ENCODE measurements around the gene ROR1.

Gene ROR1

DNA sequence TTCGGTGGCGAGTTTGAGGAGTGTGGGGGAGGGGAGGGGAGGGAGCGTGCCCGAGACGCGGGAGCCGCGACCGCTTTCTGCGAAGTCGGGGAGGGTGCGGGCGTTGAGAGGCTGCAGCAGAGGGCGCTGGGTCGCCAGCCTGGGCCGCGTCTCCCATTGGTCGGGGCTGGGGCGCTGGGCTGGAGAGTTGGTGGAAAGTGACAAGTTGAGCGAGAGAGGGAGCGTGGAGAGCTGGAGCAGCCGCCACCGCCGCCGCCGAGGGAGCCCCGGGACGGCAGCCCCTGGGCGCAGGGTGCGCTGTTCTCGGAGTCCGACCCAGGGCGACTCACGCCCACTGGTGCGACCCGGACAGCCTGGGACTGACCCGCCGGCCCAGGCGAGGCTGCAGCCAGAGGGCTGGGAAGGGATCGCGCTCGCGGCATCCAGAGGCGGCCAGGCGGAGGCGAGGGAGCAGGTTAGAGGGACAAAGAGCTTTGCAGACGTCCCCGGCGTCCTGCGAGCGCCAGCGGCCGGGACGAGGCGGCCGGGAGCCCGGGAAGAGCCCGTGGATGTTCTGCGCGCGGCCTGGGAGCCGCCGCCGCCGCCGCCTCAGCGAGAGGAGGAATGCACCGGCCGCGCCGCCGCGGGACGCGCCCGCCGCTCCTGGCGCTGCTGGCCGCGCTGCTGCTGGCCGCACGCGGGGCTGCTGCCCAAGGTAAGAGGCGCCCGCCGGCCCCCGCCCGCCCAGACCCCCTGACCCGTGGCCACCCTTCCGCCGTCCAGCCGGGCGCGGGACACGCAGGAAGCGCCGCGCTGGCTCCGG is at the start of gene ROR1:
Gene ROR1, plus strand, starts transcription at position 203 of the 802 bp plus-strand sequence.
- no peak for DNase-seq

DNA sequence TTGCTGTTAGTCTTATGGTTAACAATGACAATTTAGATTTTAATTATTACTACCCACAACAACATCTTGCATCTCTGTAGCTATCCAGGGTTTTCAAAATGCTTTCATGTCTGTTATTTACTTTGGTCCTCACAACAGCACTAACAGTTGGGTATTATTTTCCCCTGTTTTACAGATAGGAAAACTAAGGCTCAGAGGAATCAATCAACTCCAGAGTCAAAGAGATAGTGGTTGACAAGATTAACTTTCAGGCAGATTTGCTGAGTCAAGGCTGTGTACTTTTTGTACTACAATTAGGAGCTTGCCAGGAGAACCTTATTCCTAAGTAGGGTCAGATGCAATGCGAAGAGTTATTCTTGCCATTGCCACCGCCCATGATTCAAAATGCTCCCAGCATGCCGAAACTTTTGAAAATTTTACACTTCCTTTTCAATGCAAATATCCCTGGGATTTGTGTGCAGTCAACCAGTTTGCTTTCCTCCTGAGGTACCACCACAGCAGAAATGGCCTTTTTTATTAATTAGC is 49.4 kb upstream of the ROR1 start:
- no peak for DNase-seq

DNA sequence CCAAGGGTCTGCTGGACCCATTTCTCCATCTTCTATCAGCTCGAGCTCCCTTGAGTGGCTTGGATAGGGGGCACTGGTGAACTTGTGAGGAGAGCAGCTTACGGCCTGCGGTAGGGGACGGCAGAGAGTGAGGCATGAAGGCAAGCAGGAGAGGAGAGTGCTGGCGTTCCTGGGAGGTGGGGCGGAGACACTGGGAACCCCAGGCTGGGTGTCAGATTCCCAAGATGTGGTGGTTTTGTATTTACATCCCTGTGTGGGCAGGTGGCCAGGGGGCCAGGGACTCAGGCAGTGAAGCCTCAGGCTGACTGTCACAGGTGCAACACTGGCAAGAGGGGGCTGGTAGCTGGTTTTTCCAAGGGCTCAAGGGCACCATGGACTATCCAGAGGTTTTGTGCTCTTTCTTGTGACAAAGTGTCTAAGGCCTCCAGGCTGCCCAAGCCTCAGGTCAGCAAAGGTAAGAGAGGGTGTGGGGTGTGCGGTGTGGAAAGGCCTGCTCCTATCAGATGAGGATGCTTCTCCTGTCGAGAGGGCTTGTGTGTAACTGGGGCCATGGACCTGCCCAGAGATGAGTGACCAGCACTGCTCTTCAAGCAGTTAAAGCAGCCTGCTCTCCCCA is 45.1 kb upstream of the ROR1 start:
- DNase-seq, result no peak

DNA sequence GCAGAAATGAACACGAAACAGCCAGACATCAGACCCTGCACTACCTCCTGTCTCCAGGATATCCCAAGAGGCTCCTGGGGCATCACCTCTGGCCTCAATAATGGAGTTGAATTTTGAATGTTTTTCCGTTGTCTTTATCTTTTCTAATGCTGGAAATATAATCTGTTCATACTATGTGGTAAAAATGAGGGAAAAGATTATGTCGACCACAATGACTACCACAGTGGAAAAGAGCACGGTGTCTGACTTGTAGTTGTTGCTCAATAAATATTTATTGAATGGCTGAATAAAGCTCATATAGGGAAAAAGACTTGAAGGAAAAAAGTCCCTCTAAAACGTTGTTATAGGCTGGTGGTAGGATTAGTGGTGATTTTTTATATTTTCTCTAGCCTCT is 44.6 kb upstream of the ROR1 start:
- no peak for DNase-seq

DNA sequence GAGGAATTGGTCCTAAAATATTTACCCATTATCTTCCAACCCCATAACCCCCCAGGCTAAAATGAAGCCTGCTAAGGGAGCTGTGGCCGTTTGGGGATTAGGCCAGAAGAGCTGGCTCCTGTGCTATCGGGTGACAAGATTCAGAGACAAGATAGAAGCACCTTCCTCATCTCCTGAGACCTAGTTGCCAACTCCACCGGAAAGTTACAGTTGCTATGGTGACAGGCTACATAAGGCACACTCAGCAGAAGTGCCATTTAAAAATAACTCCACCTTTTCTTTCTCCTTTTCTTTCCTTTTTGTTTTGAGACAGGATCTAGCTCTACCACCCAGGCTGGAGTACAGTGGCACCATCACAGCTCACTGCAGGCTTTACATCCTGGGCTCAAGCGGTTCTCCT is 43.6 kb upstream of the ROR1 start:
- no peak for DNase-seq

DNA sequence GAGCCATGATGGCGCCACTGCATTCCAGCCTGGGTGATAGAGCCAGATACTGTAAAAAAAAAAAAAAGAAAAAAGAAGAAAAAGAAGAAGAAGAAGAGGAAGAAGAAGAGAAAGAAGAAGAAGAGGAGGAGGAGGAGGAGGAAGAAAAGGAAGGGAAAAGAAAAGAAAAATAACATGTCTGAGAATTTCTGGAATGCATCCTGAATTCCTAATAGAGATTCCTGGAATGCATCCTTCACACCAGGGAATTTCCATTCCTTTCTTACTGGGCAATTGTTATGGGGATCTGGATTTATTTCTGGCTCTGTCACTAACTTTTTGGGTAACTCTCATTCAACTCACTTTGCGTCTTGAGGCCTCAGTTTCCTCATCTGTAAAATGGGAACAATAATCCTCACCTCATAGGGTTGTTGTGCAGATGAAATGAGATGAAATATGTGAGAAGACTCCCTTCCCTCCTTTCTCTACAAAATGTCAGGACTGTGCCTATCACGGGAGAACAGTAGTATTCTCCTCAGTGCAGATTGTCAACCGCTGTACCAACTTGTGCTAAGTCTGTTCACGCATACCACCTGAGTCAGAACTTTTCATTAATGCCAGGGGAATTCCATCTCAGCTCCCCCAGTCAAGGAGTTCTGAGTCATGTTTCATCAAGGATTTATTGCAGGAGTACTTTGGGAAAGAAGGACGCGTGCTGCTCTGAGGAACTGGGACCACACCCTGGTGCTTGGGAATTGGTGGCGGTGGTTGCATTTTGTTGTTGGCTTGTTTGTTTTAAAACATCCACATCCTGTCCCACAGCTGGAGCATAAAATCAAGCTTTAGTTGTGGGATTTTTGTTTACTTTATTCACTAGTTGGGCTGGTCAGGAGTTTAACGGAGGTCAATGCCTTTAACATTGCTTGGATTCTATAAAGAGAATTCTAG is 42.4 kb upstream of the ROR1 start:
- DNase-seq, result no peak

DNA sequence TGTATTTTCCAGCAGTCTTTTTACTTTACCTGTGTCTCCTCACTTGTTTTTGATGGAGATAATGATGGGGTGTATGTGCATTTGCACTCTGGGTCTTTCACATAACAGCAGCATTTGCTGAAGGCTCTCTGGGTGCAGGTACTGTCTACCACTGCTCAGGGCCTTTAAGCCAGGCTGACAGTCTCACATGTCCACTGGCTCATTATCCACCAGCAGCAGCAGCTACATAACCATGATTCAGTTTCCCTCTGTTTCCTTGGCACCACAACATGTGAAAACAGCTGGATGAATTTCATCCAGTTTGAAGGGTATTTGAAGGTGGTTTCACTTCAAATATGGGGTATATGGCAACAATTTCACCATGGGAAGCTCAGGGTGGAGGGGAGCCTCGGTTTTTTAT is 41.2 kb upstream of the ROR1 start:
- no peak for DNase-seq

DNA sequence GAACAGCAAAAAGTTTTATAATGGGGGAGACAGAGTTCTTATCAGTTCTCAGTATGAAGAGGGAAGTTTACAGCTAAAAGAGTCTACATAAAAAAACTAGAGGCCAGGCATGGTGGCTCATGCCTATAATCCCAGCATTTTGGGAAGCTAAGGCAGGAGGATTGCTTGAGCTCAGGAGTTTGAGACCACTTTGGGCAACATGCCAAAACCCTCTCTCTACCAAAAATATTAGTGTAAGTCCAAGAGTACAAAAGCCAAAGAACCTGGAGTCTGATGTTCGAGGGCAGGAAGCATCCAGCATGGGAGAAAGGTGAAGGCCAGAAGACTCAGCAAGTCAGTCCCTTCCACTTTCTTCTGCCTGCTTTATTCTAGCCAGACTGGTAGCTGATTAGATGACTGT is 35.0 kb upstream of the ROR1 start:
- DNase-seq, result no peak

DNA sequence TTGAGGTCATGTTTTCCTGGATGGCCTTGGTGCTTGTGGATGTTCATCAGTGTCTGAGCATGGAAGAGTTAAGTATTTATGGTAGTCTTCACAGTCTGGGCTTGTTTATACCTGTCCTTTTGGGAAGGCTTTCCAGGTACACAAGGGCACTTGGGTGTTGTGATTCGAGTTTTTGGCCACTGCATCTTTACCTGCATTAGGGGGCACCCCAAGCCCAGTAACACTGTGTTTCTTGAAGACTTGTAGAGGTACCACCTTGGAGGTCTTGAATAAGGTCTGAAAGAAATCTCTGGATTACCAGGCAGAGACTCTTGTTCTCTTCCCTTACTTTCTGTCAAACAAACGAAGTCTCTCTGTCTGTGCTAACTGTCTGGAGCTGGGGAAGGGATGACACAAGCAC is 34.4 kb upstream of the ROR1 start:
- DNase-seq, result no peak

DNA sequence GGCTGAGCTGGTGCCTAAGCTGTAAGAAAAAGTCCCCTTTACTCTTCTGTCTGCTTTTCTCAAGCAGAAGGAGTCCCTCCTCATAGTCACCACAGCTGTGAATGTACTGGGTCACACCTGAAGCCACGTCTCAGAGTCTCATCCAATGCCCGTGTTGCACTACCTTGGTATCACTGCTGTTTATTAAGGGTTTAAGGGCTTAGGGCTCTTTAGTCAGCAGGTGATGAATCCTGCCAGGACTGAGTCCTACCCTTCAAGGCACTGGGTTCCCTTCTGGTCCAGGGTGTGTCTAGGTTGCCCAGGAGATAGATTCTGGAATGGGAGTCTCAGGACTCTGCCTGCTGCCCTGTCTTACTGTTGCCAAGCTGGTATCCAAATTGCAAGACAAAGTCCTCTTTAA is 33.4 kb upstream of the ROR1 start:
- DNase-seq, result no peak

DNA sequence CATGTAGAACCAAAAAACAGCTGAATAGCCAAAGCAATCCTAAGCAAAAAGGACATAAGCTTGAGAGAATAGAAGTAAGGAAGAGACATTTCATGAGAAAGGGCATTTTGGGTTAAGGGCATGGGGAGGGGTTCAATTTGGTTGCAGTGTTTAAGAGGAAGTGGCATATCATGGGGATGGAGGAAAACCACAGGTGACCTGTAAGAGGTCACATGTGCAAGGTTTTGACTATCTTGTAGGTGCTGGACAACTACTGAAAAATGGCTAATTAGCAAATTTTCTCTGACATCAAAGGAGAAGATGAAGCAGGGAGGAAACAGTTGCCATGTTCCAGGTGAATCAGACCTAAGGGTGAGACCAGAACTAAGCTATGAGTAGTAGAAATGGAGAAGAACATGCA is 31.3 kb upstream of the ROR1 start:
- no peak for DNase-seq

DNA sequence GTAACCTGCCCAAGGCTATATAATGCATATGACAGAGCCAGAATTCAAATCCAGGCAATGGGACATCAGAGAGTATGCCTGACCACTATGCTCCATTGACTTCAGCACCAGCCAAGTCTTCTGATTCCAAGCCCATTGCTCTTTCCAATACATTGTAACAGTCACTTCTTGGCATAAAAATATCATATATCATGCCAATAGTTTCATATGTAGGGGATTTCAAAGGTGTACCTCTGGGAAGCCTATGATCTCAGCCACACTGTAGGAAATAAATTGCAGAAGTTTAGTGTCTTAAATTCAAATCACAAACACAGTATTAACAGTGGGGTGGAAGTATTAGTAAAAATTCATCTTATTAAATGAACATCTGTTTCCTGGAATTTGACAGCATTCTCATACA is 30.0 kb upstream of the ROR1 start:
- no peak for DNase-seq

DNA sequence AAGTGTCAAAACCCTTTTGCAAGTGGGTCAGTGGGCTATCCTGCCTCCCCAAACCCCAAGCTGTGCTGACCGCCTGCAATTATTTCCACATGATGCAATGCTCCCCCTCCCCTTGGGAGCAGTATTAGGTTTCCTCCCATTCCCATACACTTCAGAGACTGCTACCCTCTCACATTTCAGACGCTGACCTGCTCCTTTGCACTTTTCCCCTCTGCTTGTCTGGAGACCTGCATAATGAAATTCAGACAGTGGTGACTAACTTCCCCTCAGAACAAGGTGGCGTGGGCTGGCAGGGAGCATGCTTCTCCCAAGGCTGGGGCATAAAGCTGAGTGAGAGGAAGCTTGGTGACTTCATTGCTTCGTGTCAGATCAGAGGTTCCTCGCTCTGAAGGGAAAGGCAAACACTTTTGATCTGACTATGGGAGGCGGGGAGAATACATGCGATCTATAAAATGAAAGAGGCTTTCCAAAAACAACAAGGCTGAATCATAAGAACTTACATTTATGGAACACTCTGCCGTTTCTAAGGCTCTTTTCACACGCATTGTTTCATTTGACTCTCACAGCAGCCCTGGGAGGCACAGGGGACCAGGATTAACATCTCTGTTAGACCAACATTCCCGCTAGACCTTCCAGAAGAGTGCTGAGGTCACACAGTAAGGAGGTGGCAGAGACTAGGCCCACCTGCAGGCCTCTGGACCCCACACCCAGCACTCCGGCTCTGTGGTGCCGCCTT is 27.5 kb upstream of the ROR1 start:
- DNase-seq, result no peak

DNA sequence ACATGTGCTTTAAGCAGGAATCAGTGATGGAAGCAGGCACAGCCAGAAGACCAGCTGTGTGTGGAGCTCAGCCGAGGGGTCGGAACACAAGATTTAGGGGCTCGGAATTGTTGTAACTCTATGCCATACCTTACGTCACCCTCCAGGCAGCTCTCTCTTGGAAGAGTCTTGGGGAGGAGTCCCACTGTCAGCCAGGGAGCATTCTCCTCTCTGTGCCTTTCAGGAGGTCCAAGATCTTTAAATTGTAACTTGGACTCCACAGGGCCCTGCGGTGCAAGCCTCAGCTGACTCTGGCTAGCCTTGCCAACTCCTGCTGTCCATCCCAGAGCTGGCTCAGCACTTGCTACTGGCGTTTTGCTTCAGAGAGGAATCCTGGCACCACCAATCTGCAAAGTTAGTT is 26.4 kb upstream of the ROR1 start:
- DNase-seq, result no peak

DNA sequence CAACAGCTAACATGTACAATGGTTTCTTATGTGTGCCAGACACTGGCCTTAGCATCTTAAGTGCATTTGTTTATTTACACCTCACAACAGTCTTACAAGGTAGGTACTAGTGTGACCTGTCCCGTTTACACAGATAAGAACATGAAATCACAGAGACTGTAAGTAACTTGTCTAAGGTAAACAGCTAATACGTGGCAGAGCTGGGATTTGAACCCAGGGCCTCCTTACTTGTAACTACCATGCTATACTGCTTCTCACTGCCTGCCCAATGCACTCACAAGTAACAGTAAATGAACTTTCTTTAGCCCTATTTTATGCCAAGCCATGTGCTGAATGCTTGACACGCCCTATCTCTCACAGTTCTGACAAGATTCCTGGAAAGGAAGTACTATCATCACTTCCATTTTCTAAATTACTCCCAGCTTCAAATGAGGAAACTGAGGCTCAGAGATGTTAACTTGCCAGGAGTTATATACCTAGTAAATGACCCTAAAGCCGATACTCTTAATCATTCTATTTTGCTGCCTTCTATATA is 25.7 kb upstream of the ROR1 start:
- no peak for DNase-seq

DNA sequence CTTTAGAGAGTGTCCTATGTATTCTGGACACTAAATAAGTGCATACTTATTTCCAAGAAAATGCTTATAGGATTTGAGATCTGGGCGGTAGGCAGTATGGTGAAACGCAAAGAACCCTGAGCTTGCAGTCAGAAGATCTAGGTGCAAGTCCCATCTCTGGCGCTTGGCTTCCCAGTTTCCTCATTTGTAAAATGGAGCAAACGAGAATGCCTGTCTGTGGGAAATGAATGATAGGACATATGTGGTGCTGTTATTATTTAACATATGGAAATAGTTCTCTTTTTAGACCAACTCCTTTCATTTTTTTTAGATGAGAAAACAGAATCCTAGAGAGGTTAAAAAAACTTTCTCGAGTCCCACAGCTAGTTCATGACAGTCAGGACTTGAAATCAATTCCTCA is 25.2 kb upstream of the ROR1 start:
- DNase-seq, result no peak

DNA sequence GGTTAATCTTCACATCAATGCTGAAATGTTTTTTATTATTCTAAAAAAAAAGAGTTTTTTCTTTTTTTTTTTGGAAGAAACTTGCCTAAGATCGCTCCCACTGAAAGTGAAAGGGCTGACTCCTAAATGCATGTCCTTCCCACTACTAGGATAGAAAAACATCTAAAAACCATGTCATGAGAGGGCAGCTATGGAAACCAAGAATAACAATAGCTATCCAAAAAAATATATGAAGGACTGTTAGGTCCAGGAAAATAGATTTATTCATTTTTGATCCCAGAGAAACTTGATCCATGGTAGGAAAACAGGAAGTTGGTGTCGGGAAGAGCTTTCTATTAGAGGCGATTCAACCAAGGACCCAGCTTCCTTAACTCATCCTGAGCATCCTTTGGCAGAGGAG is 23.1 kb upstream of the ROR1 start:
- no peak for DNase-seq

DNA sequence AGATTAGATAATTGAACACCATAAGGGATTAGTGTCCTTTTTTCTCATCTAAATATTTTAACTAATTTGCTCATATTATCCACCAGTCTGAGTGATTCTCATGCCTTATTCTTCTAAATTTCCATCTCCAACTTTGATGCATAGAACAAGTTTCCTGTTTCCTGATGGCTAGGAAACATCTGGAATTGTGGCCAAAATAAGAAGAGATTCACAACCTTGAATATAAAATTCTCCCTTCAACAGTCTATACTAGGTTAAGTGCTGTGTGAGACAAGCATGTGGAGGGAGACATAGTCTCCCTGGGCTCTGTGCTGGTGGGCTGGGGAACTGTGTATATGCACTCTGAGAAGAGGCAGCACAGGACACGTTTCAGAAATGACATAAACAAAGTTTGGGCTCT is 21.6 kb upstream of the ROR1 start:
- DNase-seq, result no peak

DNA sequence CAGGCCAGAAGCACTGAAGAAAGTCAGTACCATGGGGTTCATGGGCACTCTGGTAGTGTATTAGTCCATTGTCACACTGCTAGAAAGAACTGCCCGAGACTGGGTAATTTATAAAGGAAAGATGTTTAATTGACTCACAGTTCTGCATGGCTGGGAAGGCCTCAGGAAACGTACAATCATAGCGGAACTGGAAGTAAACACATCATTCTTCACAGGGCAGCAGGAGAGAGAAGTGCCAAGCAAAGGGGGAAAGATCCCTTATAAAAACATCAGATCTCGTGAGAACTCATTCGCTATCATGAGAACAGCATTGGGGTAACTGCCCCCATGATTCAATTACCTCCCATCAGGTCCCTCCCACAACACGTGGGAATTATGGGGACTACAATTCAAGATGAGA is 20.2 kb upstream of the ROR1 start:
- no peak for DNase-seq

DNA sequence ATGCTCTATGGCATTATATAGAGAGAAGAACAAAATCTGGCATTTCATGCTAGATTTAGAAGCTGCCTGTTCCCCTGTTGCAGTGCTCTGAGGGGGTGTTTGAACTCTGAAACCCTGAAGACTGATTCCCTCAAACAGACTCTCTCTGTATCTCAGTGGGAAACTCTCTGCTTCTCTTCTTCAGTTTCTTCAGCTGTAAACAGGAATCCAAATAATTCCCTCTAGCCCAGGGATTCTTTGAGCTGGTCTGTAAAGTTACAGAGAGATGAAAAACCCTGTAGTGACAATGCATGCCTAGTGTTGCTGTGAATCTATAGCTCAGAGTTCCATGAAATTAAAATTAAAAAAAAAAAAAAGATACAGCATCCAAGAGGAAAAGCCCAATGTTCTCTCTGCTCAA is 17.0 kb upstream of the ROR1 start:
- DNase-seq, result no peak

DNA sequence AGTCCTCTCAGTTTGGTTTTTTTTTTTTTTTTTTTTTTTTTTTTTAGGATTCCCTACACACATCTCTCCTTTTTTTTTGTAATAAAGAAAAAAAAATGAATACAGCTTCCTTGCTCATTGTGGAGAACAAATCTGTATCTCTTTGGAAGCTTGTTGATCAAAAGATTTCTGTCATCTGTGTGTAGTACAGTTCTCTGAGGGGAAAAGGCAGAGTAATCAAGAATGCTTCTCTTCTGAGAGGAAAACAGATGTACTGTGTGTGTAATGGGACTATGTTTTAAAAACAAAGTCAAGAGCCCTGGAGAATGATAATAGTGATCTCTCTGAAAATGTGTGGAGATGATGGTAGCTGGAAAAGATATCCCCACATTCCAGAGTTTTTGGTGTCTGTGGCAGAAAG is 16.5 kb upstream of the ROR1 start:
- no peak for DNase-seq

DNA sequence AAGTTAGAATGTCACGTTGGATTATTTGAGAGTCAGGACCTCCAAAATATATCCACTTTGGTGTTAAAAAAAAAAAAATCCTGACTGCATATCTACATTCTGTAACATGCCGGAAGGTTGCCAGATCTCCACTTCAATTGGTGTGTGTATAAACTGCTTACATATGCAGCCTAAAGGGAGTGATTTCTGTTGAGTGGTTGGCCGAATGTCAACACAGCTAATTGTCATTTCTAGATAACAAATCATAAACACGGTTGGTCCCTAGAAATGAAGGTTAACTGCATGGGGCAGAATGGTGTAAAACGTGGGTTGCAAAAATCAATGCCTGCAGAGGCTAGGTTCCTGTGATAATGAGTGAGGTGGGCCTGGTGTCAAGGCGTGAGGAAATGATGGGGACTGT is 15.0 kb upstream of the ROR1 start:
- no peak for DNase-seq

DNA sequence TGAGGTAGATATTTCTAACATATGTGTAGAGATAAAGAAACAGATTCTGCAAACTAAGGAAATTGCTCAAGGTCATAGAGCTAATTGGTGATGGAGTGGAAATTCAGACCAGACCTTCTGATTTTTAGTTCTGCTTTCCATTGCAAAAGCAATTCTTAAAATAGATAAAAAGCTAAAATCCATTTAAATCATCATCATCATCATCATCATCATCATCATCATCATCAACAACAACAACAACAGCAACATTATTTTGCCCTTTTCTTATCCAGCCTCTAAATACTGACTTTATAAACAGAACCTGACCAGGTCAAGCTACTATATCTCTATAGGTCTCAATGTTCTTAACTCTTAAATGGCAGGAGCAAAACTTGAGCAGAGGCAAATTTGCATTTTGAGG is 14.0 kb upstream of the ROR1 start:
- no peak for DNase-seq

Measured in NCI-H187 treated with DMSO at 0.1 percent for 48 hours (cell line).